NCI-H2196 treated with DMSO at 0.1 percent for 48 hours (cell line): ENCODE data around the gene PPM1E.
A peak's percentile ranks its signal among the peaks of the same experiment; 100 is the strongest.

ENCODE experiments used
- DNase-seq: peaks from one replicate; lab custom pipeline; 2025; ENCODE audit not compliant: unreplicated experiment; lab: John Stamatoyannopoulos, UW

Gene PPM1E

DNA sequence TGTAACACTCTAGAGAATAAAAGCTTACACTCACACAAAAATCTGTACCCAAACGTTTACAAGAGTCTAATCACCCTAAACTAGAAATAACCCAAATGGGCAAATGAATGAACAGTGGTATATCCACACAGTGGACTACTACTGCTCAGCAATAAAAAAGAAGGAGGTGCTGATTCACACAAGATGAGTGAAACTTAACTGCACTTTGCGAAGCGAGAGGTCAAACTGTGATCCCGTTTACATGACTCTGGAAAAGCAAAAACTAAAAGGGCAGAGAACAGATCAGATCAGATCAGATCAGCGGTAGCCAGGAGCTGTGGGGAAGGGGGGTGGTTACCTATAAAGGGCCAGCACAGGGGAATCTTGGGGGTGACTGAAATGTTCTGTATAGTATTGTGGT lies 237.7 kb downstream of the PPM1E start:
- DNase-seq: no peak

DNA sequence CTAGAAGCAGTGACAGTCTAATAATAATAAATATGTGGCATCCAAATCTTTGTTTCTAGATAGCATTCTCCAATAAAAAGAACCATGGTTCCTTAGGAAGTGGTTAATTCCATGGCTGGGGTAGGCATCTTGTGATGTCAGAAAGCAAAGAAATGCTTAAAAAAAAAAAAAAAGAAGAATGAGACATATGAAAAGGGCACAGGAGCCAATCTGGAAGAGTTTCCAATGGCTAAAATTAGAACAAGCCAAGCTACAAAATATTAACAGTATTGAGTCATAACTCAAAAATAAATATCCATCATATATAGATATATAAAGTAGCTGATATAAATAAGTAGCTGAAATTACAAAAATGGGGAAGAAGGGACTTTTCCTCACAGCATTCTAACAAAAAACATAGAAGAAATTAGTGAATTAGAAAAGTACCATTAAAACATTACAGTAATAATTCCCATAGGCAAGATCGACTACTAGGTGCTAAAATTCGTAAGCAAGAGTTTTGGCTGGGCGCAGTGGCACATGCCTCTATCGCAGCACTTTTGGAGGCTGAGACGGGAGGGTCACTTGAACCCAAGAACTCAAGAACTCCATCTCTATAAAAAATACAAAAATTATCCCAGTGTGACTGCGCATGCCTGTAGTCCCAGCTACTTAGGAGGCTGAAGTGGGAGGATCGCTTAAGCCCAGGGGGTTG lies 239.7 kb downstream of the PPM1E start:
- no peak for DNase-seq

DNA sequence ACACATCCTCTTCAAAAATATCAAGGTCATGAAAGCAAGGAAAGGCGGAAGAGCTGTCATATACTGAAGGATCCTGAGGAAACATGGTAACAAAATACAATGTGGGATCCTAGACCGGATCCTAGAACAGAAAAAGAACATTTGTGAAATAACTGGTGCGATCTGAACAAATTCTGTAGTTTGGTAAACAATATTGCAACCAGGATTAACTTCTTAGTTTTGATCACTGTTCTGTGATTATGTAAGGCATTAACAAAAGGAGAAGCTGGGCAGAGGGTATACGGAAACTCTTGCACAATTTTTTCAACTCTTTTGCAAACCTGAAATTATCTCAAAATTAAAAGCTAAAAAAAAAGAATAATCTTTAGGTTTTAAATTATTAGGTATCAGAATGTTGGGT lies 241.3 kb downstream of the PPM1E start:
- no peak for DNase-seq

DNA sequence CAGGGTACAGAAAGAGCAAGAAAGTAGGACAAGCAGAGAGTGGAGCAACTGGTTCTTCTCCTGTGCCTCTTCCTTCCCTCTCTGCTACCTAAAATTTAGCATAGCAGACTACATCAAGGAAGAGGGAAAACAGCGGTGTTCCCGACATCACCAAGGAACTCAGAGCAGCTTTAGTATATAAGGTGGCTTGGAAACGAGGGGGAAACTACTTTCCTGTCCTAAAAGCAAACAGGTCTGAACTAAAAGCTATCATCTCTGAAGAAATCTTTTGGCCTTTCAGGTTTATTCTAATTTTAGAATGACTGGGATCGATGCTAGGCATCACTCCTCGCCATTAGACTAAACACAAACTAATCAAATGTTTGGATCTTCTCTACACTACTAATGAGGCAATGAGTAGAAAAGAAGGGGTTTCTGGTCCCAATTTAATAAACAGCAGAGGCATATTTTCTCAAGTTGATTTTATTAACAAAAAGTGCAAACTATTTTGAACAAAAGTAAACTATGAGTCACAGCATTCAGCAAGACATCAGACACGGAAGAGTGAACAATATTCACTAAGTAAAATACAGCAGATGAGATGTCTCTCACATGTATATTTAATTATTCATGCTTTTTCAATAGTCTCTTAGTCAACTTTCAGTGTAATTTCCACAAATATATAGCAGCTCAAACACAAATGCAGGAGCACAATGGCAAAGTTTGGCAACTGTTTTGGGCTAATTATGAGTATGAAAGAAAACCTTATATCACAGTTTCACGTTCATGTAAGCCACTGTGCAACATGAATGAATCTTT lies 242.3 kb downstream of the PPM1E start:
- DNase-seq: no peak

DNA sequence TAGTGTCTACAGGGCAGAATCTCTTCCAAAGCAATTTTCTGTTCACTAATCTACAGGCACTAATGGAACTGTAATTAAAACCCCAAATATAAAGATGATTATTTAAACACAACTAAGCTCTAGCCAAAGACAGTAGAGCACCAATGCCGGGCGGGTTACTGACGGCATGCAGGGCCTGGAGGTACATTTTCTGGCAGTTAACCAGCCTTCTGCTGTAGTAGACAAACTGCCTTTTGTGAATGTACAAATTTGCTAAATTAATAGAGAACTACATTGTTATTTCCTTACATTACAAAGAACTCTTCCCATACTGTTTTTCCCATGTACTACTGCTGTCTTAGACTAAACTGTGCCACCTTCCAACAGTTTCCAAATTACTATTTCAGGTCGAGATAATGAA lies 243.2 kb downstream of the PPM1E start:
- no peak for DNase-seq

DNA sequence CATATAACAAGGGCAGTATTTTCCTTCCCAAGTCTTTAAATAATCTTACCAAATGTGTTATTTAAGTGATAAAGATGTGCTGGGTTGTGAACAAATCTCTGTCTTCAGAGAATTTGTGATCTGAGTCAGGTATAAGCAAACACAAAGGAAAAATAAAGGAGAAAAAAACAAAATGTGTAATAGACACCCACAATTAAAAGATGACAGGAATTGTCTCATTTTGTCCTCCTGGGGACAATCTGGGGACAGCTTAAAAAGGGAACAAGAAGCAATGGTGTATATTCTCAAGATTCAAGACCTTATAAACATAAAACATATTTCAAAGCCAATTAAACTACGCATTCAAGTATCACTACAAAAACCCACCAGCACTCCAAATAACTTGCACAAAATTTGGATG lies 243.8 kb downstream of the PPM1E start:
- DNase-seq: no peak

DNA sequence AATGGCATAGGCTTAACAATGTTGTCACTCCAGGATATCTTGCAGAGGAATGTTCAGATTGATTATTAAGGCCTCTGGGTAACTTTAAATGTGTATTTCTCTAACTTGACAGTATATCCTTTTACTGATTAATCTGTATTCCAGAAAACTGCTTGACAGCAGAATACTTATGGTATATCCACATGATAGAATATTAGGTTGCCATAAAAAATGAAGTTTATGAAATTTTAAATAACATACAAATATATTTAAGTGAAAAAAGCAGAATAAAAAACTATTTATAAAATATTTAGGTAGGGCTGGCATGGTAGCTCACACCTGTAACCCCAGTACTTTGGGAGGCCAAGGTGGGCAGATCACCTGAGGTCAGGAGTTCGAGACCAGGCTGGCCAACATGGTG lies 244.4 kb downstream of the PPM1E start:
- DNase-seq: no peak

DNA sequence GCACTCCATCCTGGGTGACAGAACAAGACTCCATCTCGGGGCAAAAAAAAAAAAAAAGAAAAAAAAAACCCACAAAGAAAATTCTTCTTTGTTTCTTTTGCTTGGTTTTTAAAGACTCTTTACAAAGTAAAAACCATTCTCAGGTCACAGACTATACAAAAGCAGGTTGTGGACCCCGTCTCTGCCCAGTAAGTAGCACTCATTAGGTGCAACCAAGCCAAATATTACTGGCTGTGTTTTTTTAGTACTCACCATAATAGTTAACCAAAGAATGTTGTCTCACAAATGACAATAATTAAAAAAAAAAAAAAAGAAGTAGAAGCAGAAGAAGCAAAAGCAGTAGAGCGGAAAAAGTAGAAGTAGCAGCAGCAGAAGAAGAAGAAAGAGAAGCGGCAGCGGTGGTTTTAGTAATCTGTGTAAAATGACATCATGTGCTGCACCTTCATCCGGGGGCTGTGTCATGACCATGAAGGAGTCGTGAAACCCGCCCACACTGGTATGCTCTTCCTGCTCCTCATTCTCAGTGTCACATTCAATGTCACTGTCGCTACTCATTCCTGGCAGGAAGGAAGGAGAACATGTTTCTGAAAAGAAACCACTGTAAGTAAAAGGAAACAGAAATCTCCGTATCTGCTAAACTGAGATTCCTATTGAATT lies 245.6 kb downstream of the PPM1E start:
- no peak for DNase-seq

DNA sequence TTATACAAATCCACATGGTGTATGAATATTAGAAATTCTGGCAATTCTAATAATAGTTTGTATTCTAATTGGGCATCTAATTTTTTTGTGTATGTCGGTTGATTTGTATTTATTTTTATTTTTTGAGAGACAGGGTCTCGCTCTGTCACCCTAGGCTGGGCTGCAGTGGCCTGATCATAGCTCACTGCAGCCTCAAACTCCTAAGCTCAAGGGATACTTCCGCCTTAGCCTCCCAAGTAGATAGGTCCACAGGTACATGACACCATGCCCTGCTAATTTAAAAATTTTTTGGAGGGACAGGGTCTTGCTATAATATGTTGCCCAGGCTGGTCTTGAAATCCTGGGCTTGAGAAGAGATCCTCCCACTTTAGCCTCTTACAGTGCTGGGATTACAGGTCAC lies 246.5 kb downstream of the PPM1E start:
- DNase-seq: no peak

DNA sequence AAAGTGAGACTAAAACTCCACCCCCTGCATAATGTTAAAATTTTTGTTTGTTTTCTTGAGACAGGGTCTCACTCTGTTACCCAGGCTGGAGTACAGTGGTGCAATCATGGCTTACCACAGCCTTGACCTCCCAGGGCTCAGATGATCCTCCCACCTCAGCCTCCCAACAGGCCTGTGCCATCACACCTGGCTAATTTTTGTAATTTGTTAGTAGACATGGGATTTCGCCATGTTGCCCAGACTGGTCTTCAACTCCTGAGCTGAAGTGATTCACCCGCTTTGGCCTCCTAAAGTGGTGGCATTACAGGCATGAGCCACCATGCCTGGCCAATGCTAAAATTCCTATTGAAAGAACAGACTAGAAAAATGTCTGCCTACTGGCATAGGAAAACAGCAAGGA lies 247.2 kb downstream of the PPM1E start:
- DNase-seq: no peak

DNA sequence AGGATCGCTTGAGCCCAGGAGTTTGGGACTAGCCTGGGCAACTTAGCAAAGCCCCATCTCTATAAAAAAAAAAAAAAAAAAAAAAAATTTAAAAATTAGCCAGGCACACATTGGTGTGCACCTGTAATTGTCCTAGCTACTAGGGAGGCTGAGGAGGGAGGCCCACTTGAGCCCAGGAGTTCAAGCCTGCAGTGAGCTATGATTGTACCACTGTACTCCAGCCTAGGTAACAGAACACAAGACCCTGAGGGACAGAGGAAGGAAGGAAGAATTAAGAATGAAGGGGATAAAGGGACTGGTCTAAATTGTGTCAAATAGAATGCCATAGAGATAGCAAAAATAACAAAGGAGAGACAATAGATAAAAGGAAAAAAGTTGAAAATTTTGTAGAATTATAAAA lies 248.2 kb downstream of the PPM1E start:
- DNase-seq: no peak

DNA sequence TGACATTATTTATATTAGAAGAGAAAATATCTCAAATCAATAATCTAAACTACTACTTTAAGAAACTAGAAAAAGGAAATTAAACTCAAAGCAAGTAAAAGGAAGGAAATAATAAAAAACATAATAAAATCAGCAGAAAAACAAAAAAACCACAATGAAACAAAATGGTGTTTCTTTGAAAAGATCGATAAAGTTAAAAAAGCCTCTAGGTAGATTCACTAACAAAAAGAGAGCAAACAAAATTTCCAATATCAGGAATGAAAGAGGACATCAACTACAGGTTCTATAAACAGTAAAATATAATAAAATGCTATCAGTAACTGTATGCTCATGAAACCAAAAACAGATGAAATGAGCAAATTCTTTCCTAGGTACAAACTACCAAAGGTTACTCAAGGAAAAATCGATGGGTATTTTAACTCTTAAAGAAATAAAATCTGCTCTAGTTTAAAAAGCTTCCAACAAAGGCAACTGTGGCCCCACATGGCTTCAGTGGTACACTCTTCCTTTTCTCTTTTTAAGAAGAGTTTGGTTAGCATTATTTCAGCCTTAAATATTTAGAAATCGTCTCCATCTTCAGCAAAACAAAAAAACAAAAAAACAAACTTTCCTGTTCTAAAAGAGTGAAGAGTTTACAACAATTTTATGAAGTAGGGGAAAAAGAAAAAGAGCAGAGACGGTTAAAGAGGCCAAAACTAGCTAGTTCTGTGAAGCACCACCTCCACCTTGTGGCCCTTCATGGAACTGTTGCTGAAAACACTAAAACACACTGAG lies 248.9 kb downstream of the PPM1E start:
- peak; percentile 41 for DNase-seq

DNA sequence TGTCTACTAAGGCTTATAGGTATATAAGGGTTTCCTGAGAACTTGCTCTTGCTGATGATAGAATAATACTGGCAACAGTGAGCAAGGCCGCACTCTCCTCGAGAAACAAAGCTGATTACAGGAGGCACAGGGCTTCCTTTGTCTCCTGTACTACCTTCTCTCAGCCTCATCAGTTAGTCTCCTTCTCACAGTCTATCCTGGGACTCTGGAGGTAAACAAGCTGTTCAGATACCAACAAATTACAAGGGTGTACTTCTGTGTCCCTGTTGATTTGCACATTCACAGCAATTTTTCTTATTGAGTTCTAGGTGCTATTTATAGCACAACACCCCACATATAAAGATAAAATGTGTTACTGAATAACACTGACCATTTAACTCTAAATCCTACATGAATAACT lies 252.3 kb downstream of the PPM1E start:
- DNase-seq: no peak

DNA sequence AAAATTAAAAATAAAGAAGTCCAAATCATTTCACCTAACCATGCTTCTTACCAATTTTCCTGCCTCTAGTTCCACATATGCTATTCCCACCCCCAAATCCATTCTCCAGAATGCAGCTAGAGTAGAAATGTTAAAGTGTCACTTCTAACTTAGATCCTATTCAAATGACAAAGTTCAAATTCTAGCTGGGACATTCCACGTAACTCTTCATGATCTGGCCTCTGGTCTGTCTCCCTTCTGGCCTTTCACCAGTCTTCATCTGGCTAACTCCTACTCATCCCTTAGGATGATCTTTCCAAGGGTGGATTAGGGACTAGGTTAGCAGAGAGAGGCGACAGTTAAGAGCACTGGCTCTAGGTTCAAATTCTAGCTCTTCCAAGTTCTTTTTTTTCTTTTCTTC lies 253.1 kb downstream of the PPM1E start:
- DNase-seq: no peak

DNA sequence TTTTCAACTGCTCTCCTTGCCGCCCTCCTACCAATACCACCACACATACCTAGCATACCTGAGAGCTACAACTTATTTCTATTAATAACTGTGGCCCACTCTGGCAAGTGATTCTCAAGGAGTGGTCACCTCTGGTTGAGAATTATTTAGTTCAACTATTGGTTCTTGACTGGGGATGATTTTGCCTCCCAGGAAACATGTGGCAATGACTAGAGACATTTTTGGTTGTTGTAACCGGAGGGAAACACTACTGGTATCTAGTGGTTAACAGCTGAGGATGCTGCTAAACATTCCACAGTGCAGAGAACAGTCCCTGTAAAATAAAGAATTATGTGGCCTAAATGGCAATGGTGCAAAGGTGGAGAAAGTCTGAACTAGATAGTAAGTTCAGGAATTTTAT lies 254.4 kb downstream of the PPM1E start:
- no peak for DNase-seq

DNA sequence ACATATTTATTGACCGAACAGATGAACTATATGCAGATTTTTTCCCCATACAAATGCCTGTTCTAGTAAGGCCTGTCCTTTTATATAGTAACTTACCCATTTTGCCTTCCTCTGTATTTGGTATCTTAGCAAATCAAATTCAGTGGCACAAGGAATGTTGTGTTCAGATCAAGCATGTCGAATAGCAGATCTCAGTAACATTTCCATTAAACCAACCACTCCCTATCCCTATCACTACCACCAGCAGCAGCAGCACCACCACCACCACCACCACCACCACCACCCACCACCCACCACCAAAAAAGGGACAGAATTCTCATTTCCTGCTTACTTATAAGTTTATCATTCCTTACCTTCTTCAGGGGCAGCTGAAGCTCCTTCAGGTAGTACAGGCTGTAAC lies 256.3 kb downstream of the PPM1E start:
- DNase-seq: no peak

DNA sequence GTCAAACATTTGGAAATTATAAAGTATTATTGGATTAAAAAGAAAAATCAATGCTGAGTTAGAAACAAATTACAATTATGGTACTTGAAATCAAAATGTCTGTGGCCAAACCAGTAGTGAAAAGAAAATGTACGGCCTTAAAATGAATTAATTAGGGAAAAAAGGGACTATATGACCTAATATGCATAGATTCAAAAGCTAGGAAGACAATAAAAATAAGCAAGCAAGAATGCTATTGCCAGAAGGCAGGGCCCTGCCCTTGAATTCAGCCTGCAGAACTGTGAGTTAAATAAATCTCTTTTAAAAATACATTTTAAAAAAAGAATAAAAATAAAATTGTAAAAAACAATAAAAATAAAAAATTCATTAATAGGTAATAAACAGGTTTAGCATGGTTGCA lies 262.4 kb downstream of the PPM1E start:
- DNase-seq: no peak

DNA sequence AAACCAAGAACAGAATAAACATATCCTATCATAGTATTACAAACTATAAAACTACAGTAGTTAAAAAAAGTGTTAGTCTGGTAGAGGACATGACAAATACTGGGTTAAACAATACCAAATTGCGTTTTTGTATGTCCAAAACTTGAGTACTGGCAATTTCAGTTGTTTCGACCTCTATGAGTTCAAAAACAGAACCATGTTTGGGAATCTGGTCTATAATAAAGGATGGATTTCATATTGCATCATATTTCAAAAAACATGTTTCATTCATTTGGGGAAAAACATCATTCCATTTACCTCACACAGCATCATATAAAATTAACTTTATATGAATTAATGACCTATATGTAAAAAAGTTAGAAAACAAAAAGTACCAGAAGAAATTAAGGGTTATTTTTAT lies 269.3 kb downstream of the PPM1E start:
- no peak for DNase-seq

DNA sequence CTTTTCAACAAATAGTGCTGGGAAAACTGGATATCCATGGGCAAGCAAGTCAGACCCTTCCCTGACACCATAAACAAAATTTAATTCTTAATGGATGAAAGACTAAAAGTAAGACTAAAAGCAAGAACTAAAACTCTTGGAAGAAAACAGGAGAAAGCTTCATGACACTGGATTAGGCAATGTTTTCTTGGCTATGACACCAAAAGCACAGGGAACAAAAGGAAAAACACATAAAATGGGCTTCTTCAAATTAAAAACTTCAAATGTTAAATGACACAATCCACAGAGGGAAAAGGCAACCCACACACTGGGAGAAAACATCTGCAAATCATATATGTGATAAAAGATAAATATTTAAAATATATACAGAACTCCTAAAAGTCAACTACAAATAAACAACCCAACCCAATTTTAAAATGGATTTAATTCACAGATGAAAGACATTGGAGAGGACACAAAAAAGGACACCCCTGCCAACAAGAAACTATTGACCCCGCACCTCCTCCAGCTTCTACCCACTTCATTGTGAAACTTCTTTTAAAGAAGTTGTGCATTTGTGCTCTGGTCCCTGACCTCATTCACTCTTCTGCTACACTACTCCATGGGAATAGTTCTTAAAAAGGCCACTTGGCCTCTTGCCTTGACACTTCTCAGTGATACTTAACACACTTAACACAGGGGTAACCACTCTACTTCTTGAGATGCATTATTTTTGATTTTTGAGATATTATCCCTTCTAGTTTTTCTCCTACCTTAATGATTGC lies 270.7 kb downstream of the PPM1E start:
- DNase-seq: no peak

DNA sequence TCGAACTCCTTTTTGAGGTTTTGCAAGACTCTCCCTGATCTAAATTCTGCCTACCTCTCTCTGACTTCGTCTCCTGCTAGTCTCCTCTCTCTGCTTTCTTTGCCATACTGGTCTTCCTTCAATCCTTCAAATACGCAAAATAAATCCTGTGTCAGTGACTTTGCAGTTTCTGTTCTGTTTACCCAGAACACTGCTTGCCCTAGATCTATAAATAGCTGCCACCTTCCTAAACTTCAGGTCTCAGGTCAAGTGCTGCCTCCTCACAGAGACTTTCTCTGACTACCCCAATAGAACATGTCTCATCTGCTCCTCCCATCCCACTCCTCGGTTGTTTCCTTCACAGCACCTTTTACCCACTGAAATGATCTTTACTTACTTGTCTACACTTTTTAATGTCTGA lies 272.1 kb downstream of the PPM1E start:
- DNase-seq: no peak

DNA sequence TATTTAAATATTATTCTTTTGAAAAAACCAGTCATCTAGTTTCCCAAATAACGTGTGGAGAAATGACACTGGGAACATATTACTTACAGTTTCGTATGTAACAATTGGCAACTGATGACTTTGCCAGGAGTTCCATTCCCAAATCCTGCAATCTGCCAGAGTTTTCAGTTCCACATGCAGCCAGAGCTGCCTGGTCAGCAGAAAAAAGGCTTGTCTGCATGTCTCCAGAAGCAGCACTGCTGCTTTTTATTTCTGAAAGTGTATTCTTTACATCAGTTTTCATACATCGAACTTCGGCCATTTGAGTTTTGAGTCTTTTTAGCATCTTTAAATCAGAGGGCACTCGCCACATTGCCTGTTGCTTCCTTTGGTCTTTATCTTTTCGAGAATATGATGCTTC lies 272.7 kb downstream of the PPM1E start:
- DNase-seq: no peak
